GM12878 (cell line): Measurements from ENCODE around the gene WASHC2C. TPM values are rescaled to one million over a fixed set of nuclear protein-coding genes. Genes with fewer than 3 reads are reported as not detected.
"Not testable (repeated sequence)": the region's sequence is repeated elsewhere in the genome, so short reads cannot be mapped to it uniquely, and the experiment has no call there.

Experiments
- ATAC-seq: fragments of 200-7000 bp; cut with Tn5 transposase; 3 replicates; pipeline ENCODE4 v1.9.1; 2020; ENCODE audit warnings: mild to moderate bottlenecking, moderate library complexity
- BruUV-seq: library from RNA; stranded (reverse); fragments of 400-500 nt; replicated peaks from 2 replicates; lab custom pipeline; 2021; lab: Mats Ljungman, UMichigan
- CTCF ChIA-PET: fragments of 300-600 bp; sonication (Branson Sonifier 250); formaldehyde crosslinking; extraction: SDS; loops from one replicate; lab custom pipeline; 2021; ENCODE audit warnings: inconsistent platforms; lab: Yijun Ruan, JAX
- POLR2A ChIA-PET: fragments of 350-600 bp; formaldehyde crosslinking; extraction: SDS; loops from one replicate; lab custom pipeline; 2021; ENCODE audit warnings: inconsistent platforms; lab: Charles Lee
- RAD21 ChIA-PET: fragments of 300-600 bp; sonication (Branson Sonifier 250); formaldehyde crosslinking; loops from one replicate; lab custom pipeline; 2023; ENCODE audit warnings: antibody characterized with exemption; ENCODE audit not compliant: unreplicated experiment; lab: Charles Lee
- SMC1A ChIA-PET: fragments of 300-600 bp; sonication (Branson Sonifier 250); formaldehyde crosslinking; loops from one replicate; lab custom pipeline; 2023; ENCODE audit not compliant: unreplicated experiment, uncharacterized antibody; lab: Charles Lee
- DNase-seq: peaks from one replicate; pipeline ENCODE4 v3.0.0-alpha.2; 2011; ENCODE audit warnings: low read depth, low spot score
- FAIRE-seq: peaks from 3 replicates; lab custom pipeline; 2011; peaks lifted over from hg19 to GRCh38; lab: Jason Lieb, UNC
- H2AFZ ChIP-seq: 2 replicates; pipeline ENCODE4 v1.6.0; 2011; ENCODE audit warnings: low read depth, low read length, control low read depth; ENCODE audit not compliant: control insufficient read depth
- H3K27ac ChIP-seq: 2 replicates; pipeline ENCODE4 v1.5.1; 2011; ENCODE audit warnings: control low read depth; ENCODE audit not compliant: control insufficient read depth, insufficient read depth
- H3K27me3 ChIP-seq, 2 experiments: replicated peaks in 1 of 2; 2 replicates each; pipeline versions ENCODE4 v1.6.0 to v1.6.1; 2011; ENCODE audit warnings: low read length in 1 of 2; ENCODE audit not compliant: control insufficient read depth in 2 of 2, insufficient read depth in 2 of 2
- H3K36me3 ChIP-seq, 2 experiments: 2 replicates each; pipeline ENCODE4 v1.5.1; 2011; ENCODE audit warnings: low read length in 1 of 2; ENCODE audit not compliant: control insufficient read depth in 2 of 2, insufficient read depth in 2 of 2
- H3K4me1 ChIP-seq: 2 replicates; pipeline ENCODE4 v1.6.1; 2011; ENCODE audit warnings: mild to moderate bottlenecking, low read length, moderate library complexity, mixed read lengths; ENCODE audit not compliant: control insufficient read depth, insufficient read depth
- H3K4me2 ChIP-seq: 2 replicates; pipeline ENCODE4 v1.6.0; 2011; ENCODE audit warnings: control low read depth; ENCODE audit not compliant: control insufficient read depth, insufficient read depth
- H3K4me3 ChIP-seq: fragments of 200-600 bp; sonication (generic); 2 replicates; pipeline ENCODE4 v1.5.1; 2016
- H3K79me2 ChIP-seq: 2 replicates; pipeline ENCODE4 v1.6.0; 2011; ENCODE audit warnings: low read length; ENCODE audit not compliant: control insufficient read depth, insufficient read depth
- H3K9ac ChIP-seq: 2 replicates; pipeline ENCODE4 v1.8.0; 2011; ENCODE audit warnings: low read length, control low read depth, mixed read lengths; ENCODE audit not compliant: control insufficient read depth, insufficient read depth
- H3K9me3 ChIP-seq: replicated peaks from 3 replicates; pipeline ENCODE4 v1.5.1; 2011; ENCODE audit warnings: mild to moderate bottlenecking, low read length; ENCODE audit not compliant: control insufficient read depth, insufficient read depth
- H4K20me1 ChIP-seq: 2 replicates; pipeline ENCODE4 v1.6.0; 2011; ENCODE audit not compliant: control insufficient read depth, insufficient read depth
- WGBS: methylation state at CpG from one replicate; pipeline ENCODE4 v1.1.6; 2016; ENCODE audit warnings: low lambda C conversion rate; ENCODE audit not compliant: insufficient replicate concordance, insufficient coverage; ENCODE audit errors: missing lambda C conversion rate; 5-methylcytosine and 5-hydroxymethylcytosine counted together
- in situ Hi-C: fragments of 300-500 bp; cut with MboI; formaldehyde crosslinking; loops from 9 replicates; pipeline ENCODE4 v1.14.3; 2018; ENCODE audit warnings: mixed read lengths
- intact Hi-C: fragments of 100-400 bp; cut with micrococcal nuclease; formaldehyde crosslinking; loops from one replicate; pipeline ENCODE4 v1.14.2; 2022; ENCODE audit not compliant: unreplicated experiment
- polyA plus RNA-seq, 11 experiments: library from polyadenylated mRNA; depleted of rRNA in 4 of 11; unstranded in 6 of 11; stranded (reverse) in 5 of 11; fragments of >200 nt; fragmentation: Nextera tagmentation in 4 of 11; fragmentation: Illumina TruSeq in 1 of 11; extraction: Ambion mirVana in 4 of 11; extraction: Trizol in 1 of 11; gene quantifications; 1 replicate in 1 of 11; 2 replicates in 10 of 11; pipeline versions ENCODE4 v1.2.1 to v1.2.3, GENCODE V29; 2011 to 2016; ENCODE audit warnings: inconsistent platforms in 2 of 11, missing spikeins in 2 of 11, low read depth in 1 of 11
- total RNA-seq, 4 experiments: library from RNA; depleted of rRNA in 3 of 4; stranded (reverse); fragments of >200 nt in 3 of 4; fragmentation: Illumina TruSeq in 1 of 4; extraction: Trizol in 1 of 4; gene quantifications; 2 replicates each; pipeline versions ENCODE4 v1.2.1 to v1.2.3, GENCODE V29; 2013 to 2021

Gene WASHC2C
- total and polyA plus RNA-seq, 10 of the 15 experiments (the other 5 are each of a cell fraction or from before 2014, with no cell fraction given), result 3.3 to 30.6 (median 22.9) TPM

DNA sequence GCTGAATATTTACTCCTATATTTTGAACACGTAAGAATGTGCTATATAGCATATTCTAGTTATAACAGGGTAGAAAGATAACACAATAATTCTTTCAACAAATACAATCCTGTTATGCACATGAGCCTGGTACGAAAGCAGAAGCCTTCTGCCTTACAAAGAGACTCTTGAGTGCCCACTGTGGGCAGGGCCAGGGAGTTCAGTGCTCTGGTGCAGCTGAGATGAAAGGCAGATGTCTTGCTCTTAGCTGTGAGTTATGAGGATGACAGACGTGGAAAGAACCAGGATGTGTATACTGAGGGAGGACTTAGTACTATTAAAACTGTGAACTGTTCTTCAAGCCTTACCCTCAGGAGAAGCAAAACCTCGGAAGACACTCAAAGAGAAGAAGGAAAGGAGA, 24.1 kb downstream of the WASHC2C start:
- DNase-seq, H3K36me3 ChIP-seq, RAD21 ChIA-PET, ATAC-seq, H4K20me1 ChIP-seq, POLR2A ChIA-PET, H3K4me1 ChIP-seq, H3K9ac ChIP-seq, CTCF ChIA-PET, in situ Hi-C loops, BruUV-seq, H2AFZ ChIP-seq, H3K79me2 ChIP-seq, FAIRE-seq, H3K4me2 ChIP-seq, intact Hi-C loops, H3K4me3 ChIP-seq, SMC1A ChIA-PET, H3K9me3 ChIP-seq, H3K27me3 ChIP-seq, H3K27ac ChIP-seq: not testable (repeated sequence)
- 95% methylated on average over 1 of the region's 4 CpGs for WGBS

- RAD21 ChIA-PET, in situ Hi-C loops, POLR2A ChIA-PET, H3K4me1 ChIP-seq, H3K4me2 ChIP-seq, H3K27ac ChIP-seq, CTCF ChIA-PET, H4K20me1 ChIP-seq, H3K9ac ChIP-seq, H2AFZ ChIP-seq, SMC1A ChIA-PET, intact Hi-C loops, BruUV-seq, H3K4me3 ChIP-seq, ATAC-seq, FAIRE-seq, H3K36me3 ChIP-seq, H3K9me3 ChIP-seq, H3K27me3 ChIP-seq, DNase-seq, H3K79me2 ChIP-seq: not testable (repeated sequence)
- WGBS, result 80% methylated on average over 4 of the region's 5 CpGs
These were observed 25.1 kb downstream of the WASHC2C start for GRCh38 chr10:45752210-45752609.

DNA sequence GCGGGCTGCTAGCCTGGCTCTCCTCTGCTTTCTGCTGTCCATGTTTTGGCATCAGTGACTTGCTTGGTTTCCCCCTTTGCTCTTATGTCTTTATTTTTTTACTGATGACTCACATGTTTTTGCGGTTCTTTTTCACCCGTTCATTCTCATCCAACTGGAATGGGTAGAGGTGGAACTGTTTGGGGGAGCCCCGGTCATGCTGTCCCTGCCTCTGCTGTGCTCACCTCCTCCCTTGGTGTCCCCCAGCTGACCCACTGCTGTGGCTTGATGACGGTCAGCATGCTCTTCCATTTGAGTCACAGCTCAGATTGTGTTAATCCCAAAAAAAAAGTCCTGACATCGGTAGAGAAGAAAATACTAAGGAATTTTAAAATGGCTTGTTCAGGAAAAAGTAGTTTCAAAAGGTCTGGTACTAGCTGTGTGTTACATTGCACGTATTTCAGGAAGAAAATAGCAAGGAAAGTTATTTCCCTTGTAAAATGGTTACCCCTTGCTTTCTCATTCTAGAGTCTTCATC, 27.0 kb downstream of the WASHC2C start:
- H2AFZ ChIP-seq, in situ Hi-C loops, FAIRE-seq, H3K4me2 ChIP-seq, DNase-seq, CTCF ChIA-PET, H3K4me3 ChIP-seq, H3K9me3 ChIP-seq, H3K79me2 ChIP-seq, ATAC-seq, POLR2A ChIA-PET, H4K20me1 ChIP-seq, H3K36me3 ChIP-seq, BruUV-seq, SMC1A ChIA-PET, H3K4me1 ChIP-seq, H3K27ac ChIP-seq, intact Hi-C loops, H3K9ac ChIP-seq, H3K27me3 ChIP-seq, RAD21 ChIA-PET: not testable (repeated sequence)
- 95% methylated on average over 6 of the region's 7 CpGs for WGBS

DNA sequence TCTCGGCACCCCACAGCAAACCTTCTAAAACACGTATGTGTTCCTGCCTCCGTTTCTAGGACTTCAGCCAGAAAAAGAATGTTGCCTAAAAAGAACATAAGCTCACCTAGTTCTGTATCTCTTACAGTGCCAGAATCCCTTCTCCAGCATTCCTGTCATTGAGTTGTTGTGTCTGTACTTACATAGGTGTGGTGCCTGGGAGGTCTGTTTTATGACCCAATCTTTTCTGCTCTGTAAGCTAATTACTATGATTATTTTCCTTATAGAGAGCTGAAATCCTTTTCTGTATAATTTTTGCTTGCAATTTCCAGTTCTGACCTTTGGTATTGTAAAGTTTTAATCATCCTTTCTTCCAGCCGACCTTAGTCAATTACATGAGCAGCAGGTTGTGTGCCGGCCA, 28.0 kb downstream of the WASHC2C start:
- FAIRE-seq, POLR2A ChIA-PET, H2AFZ ChIP-seq, DNase-seq, intact Hi-C loops, H3K79me2 ChIP-seq, H3K9ac ChIP-seq, H3K4me1 ChIP-seq, ATAC-seq, H3K27ac ChIP-seq, H3K36me3 ChIP-seq, H3K4me2 ChIP-seq, RAD21 ChIA-PET, H4K20me1 ChIP-seq, H3K4me3 ChIP-seq, in situ Hi-C loops, CTCF ChIA-PET, BruUV-seq, SMC1A ChIA-PET, H3K27me3 ChIP-seq, H3K9me3 ChIP-seq: not testable (repeated sequence)
- 97% methylated on average over 3 of the region's 5 CpGs for WGBS
